SK-N-SH (cell line): ENCODE data around the gene TMEM63C.

Experiments
- CHD2 ChIP-seq: fragments of 150-350 bp; IDR thresholded peaks from 2 replicates; pipeline ENCODE4 v1.6.1; 2018; ENCODE audit warnings: low read length; ENCODE audit not compliant: partially characterized antibody
- NFIC ChIP-seq: IDR thresholded peaks from 2 replicates; pipeline ENCODE4 v1.4.0; 2012; ENCODE audit warnings: borderline replicate concordance
- RFX5 ChIP-seq: IDR thresholded peaks from 2 replicates; pipeline ENCODE4 v1.6.1; 2012; ENCODE audit warnings: mild to moderate bottlenecking, improper control_type of control experiment, low read length
- TF ChIP-seq, protein P1 (sequence below): fragments of 200-600 bp; sonication (generic); IDR thresholded peaks from 2 replicates; pipeline ENCODE4 v1.6.1; 2017; ENCODE audit warnings: antibody characterized with exemption, mild to moderate bottlenecking, moderate library complexity
- TF ChIP-seq, protein P2 (sequence below): IDR thresholded peaks from 2 replicates; pipeline ENCODE4 v1.4.0; 2012; ENCODE audit warnings: low read depth, borderline replicate concordance

DNA sequence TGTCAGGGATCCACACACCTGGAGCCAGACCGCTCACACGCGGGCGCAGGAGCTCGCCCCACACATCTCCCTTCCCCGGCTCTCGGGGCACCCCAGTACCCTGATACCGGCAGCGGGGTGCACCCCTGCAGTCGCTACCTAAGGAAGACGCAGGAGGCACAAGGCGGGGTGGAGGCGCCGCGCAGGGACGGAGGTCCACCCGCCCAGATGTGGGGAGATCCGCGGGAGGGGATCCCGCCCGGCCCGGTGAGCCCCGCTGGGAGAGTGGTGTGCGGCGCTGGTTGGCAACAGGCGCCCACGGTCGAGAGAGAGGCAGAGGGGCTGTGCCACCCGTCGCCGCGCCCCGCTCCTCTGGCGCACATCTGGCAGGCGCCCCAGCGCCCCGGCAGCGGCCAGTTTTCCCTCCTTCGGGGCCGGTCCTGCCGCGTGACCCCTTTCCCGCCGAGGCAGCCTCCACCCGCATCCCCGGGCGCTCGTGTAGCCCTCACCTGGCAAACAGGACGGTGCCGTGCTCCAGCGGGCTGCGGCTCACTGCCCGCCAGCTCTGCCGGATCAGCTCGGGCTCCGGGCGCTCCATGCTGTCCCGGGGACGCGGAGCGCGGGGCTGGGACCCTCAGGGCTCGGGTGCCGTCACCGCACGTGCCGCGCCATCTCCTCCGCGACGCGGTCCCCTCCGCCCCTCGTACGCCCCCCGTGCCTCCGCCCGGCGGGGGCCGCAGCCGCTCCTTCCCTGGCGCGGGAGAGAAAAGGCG lies 88.9 kb downstream of the TMEM63C start:
- TF ChIP-seq, protein P1, sequence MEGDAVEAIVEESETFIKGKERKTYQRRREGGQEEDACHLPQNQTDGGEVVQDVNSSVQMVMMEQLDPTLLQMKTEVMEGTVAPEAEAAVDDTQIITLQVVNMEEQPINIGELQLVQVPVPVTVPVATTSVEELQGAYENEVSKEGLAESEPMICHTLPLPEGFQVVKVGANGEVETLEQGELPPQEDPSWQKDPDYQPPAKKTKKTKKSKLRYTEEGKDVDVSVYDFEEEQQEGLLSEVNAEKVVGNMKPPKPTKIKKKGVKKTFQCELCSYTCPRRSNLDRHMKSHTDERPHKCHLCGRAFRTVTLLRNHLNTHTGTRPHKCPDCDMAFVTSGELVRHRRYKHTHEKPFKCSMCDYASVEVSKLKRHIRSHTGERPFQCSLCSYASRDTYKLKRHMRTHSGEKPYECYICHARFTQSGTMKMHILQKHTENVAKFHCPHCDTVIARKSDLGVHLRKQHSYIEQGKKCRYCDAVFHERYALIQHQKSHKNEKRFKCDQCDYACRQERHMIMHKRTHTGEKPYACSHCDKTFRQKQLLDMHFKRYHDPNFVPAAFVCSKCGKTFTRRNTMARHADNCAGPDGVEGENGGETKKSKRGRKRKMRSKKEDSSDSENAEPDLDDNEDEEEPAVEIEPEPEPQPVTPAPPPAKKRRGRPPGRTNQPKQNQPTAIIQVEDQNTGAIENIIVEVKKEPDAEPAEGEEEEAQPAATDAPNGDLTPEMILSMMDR, result no peak
- TF ChIP-seq NFIC, result no peak
- no peak for TF ChIP-seq CHD2
- TF ChIP-seq RFX5, result no peak
- TF ChIP-seq, protein P2, sequence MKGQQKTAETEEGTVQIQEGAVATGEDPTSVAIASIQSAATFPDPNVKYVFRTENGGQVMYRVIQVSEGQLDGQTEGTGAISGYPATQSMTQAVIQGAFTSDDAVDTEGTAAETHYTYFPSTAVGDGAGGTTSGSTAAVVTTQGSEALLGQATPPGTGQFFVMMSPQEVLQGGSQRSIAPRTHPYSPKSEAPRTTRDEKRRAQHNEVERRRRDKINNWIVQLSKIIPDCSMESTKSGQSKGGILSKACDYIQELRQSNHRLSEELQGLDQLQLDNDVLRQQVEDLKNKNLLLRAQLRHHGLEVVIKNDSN, result no peak
